ENCODE measurements around the gene ZNF445. TPM values are rescaled to one million over a fixed set of nuclear protein-coding genes. Genes with fewer than 3 reads are reported as not detected.

Gene ZNF445
- total and polyA plus RNA-seq, 9 of the 15 experiments (the other 6 are each of a cell fraction or from before 2014, with no cell fraction given): 1.2 to 26.9 (median 10.6) TPM

- TF ChIP-seq AFF4 (CRISPR knock-in tag; IDR thresholded peaks at IDR 0.05): no peak
- TF ChIP-seq, protein P1, sequence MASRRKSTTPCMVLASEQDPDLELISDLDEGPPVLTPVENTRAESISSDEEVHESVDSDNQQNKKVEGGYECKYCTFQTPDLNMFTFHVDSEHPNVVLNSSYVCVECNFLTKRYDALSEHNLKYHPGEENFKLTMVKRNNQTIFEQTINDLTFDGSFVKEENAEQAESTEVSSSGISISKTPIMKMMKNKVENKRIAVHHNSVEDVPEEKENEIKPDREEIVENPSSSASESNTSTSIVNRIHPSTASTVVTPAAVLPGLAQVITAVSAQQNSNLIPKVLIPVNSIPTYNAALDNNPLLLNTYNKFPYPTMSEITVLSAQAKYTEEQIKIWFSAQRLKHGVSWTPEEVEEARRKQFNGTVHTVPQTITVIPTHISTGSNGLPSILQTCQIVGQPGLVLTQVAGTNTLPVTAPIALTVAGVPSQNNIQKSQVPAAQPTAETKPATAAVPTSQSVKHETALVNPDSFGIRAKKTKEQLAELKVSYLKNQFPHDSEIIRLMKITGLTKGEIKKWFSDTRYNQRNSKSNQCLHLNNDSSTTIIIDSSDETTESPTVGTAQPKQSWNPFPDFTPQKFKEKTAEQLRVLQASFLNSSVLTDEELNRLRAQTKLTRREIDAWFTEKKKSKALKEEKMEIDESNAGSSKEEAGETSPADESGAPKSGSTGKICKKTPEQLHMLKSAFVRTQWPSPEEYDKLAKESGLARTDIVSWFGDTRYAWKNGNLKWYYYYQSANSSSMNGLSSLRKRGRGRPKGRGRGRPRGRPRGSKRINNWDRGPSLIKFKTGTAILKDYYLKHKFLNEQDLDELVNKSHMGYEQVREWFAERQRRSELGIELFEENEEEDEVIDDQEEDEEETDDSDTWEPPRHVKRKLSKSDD (conservative IDR thresholded peaks at IDR 0.05; ENCODE audit: low read length): no peak
- TF ChIP-seq ZNF133 (CRISPR knock-in tag; IDR thresholded peaks at IDR 0.05): no peak
- TF ChIP-seq TBP (optimal IDR thresholded peaks at IDR 0.05; ENCODE audit: low read depth, low read length): no peak
- TF ChIP-seq ZNF780A (CRISPR knock-in tag; IDR thresholded peaks at IDR 0.05): no peak
- TF ChIP-seq BACH1 (tag; IDR thresholded peaks at IDR 0.05): peak; percentile 70
- TF ChIP-seq RBM22 (IDR thresholded peaks at IDR 0.05; ENCODE audit: low read depth, low read length, poor library complexity, severe bottlenecking): no peak
- TF ChIP-seq, protein P2, sequence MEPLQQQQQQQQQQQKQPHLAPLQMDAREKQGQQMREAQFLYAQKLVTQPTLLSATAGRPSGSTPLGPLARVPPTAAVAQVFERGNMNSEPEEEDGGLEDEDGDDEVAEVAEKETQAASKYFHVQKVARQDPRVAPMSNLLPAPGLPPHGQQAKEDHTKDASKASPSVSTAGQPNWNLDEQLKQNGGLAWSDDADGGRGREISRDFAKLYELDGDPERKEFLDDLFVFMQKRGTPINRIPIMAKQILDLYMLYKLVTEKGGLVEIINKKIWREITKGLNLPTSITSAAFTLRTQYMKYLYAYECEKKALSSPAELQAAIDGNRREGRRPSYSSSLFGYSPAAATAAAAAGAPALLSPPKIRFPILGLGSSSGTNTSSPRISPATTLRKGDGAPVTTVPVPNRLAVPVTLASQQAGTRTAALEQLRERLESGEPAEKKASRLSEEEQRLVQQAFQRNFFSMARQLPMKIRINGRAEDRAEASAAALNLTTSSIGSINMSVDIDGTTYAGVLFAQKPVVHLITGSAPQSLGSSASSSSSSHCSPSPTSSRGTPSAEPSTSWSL (CRISPR knock-in tag; IDR thresholded peaks at IDR 0.05; ENCODE audit: borderline replicate concordance): 0 out of 2 replicates have a peak, but pooled peaks have one; percentile 75
- TF ChIP-seq ZMIZ1 (IDR thresholded peaks at IDR 0.05; ENCODE audit: low read depth in 2 of 2, low read length in 2 of 2): no peak
- TF ChIP-seq, protein P3, sequence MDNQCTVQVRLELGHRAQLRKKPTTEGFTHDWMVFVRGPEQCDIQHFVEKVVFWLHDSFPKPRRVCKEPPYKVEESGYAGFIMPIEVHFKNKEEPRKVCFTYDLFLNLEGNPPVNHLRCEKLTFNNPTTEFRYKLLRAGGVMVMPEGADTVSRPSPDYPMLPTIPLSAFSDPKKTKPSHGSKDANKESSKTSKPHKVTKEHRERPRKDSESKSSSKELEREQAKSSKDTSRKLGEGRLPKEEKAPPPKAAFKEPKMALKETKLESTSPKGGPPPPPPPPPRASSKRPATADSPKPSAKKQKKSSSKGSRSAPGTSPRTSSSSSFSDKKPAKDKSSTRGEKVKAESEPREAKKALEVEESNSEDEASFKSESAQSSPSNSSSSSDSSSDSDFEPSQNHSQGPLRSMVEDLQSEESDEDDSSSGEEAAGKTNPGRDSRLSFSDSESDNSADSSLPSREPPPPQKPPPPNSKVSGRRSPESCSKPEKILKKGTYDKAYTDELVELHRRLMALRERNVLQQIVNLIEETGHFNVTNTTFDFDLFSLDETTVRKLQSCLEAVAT (IDR thresholded peaks at IDR 0.05): no peak
- TF ChIP-seq PCBP2 (IDR thresholded peaks at IDR 0.05; ENCODE audit: low read depth, low read length, poor library complexity, severe bottlenecking): no peak
- TF ChIP-seq ERF (CRISPR knock-in tag; IDR thresholded peaks at IDR 0.05): peak; percentile 93; the same call in 1 of the 2 replicates
- TF ChIP-seq POLR2AphosphoS5 (IDR thresholded peaks at IDR 0.05; ENCODE audit: control insufficient read depth, insufficient read depth, low read depth, low read length): no peak
- peak; percentile 94 for TF ChIP-seq GTF2A2 (tag; IDR thresholded peaks at IDR 0.05)
- no peak for TF ChIP-seq DPF2 (IDR thresholded peaks at IDR 0.05)
Measured at GRCh38 chr3:44437800-44438199, 39.7 kb downstream of the ZNF445 start (continued).

All from K562 (cell line).